ENCODE measurements around the gene DNAH1.

- TF ChIP-seq CTCF (IDR thresholded peaks at IDR 0.05) (no peak), POLR2A (IDR thresholded peaks at IDR 0.05) (no peak), POLR2AphosphoS5 (IDR thresholded peaks at IDR 0.05) (no peak)
Measured at GRCh38 chr3:52314489-52314888, 1.6 kb upstream of the DNAH1 start.
